Activated B cell treated with CpG ODN at 0.5 μM for 24 hours (primary cell): Measurements from ENCODE around the gene PHF13. TPM values are rescaled to one million over a fixed set of nuclear protein-coding genes. Genes with fewer than 3 reads are reported as not detected.
"Not testable (repeated sequence)": the region's sequence is repeated elsewhere in the genome, so short reads cannot be mapped to it uniquely, and the experiment has no call there.

ENCODE experiments used
- ATAC-seq: fragments of 200-7000 bp; cut with Tn5 transposase; one replicate; pipeline ENCODE4 v1.10.0; 2021; ENCODE audit warnings: low read depth, mild to moderate bottlenecking, moderate library complexity
- CTCF ChIA-PET: fragments of 350-600 bp; sonication (Branson Sonifier 250); formaldehyde crosslinking; loops from one replicate; lab custom pipeline; 2021; ENCODE audit warnings: antibody characterized with exemption; lab: Charles Lee
- POLR2A ChIA-PET: fragments of 350-600 bp; sonication (Branson Sonifier 250); formaldehyde crosslinking; loops from one replicate; lab custom pipeline; 2021; ENCODE audit warnings: antibody characterized with exemption; lab: Charles Lee
- DNase-seq: peaks from one replicate; pipeline ENCODE4 v3.0.0; 2022
- H3K27ac Mint-ChIP-seq: one replicate; pipeline ENCODE4 v1.8.0; 2020; ENCODE audit warnings: mixed read lengths
- H3K27me3 Mint-ChIP-seq: one replicate; pipeline ENCODE4 v1.8.0; 2021; ENCODE audit warnings: mixed read lengths
- H3K36me3 Mint-ChIP-seq: one replicate; pipeline ENCODE4 v1.8.0; 2021; ENCODE audit warnings: low read depth, mixed read lengths
- H3K4me1 Mint-ChIP-seq: one replicate; pipeline ENCODE4 v1.8.0; 2021; ENCODE audit warnings: mixed read lengths
- H3K4me3 Mint-ChIP-seq: one replicate; pipeline ENCODE4 v1.8.0; 2020; ENCODE audit warnings: mild to moderate bottlenecking, mixed read lengths
- H3K9me3 Mint-ChIP-seq: one replicate; pipeline ENCODE4 v1.8.0; 2020; ENCODE audit warnings: mixed read lengths
- intact Hi-C: fragments of 100-400 bp; cut with micrococcal nuclease; formaldehyde crosslinking; loops from one replicate; pipeline ENCODE4 v1.15.1; 2024
- total RNA-seq: library from RNA; stranded (reverse); gene quantifications from 2 replicates; pipeline ENCODE4 v1.2.3, GENCODE V29; 2022
- TF ChIP-seq, protein P1 (sequence below): fragments of 200-600 bp; IDR thresholded peaks from one replicate; pipeline ENCODE4 v1.8.0; 2022; ENCODE audit warnings: antibody characterized with exemption, mild to moderate bottlenecking

PHF13 gene
- total RNA-seq, 1 donor from 2014 or later, result 6.1 TPM

DNA sequence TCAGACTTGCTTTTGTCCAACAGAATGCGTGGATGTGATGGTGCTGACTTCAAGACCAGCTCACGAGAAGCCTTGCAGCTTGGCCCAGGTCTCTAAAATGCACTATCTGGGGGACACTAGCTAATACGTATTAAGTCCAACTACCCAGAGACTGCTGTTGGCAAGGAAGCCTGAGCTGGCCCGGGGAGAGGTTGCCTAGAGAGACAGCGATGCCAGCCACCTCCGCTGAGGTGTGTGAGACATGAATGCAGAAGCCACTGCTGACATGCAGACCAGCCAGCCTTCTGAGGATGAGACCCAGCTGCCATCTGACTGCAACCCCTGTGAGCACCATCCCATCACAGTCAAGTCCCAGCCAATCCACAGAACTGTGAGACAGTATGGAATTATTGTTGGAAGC, 43.6 kb downstream of the PHF13 start:
- no peak for DNase-seq
- ChIA-PET CTCF (interaction anchor here (0.6 to 0.7 kb wide), 2 partner anchors 10 to 27 kb away, joined by 3 read pairs; no protein-coding TSS in a partner anchor), POLR2A (no interaction called here)
- Mint-ChIP-seq H3K27ac (no peak overlapping the region), H3K4me1 (no peaks in the 10 kb centered on the region), H3K27me3 (no peaks in the 10 kb centered on the region), H3K9me3 (no peaks in the 10 kb centered on the region), H3K4me3 (no peak overlapping the region), H3K36me3 (peaks cover 43% of the 10 kb centered on the region)
- ATAC-seq, result no peak
- TF ChIP-seq, protein P1, sequence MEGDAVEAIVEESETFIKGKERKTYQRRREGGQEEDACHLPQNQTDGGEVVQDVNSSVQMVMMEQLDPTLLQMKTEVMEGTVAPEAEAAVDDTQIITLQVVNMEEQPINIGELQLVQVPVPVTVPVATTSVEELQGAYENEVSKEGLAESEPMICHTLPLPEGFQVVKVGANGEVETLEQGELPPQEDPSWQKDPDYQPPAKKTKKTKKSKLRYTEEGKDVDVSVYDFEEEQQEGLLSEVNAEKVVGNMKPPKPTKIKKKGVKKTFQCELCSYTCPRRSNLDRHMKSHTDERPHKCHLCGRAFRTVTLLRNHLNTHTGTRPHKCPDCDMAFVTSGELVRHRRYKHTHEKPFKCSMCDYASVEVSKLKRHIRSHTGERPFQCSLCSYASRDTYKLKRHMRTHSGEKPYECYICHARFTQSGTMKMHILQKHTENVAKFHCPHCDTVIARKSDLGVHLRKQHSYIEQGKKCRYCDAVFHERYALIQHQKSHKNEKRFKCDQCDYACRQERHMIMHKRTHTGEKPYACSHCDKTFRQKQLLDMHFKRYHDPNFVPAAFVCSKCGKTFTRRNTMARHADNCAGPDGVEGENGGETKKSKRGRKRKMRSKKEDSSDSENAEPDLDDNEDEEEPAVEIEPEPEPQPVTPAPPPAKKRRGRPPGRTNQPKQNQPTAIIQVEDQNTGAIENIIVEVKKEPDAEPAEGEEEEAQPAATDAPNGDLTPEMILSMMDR, result no peak
- intact Hi-C loops, result no loop called here

DNA sequence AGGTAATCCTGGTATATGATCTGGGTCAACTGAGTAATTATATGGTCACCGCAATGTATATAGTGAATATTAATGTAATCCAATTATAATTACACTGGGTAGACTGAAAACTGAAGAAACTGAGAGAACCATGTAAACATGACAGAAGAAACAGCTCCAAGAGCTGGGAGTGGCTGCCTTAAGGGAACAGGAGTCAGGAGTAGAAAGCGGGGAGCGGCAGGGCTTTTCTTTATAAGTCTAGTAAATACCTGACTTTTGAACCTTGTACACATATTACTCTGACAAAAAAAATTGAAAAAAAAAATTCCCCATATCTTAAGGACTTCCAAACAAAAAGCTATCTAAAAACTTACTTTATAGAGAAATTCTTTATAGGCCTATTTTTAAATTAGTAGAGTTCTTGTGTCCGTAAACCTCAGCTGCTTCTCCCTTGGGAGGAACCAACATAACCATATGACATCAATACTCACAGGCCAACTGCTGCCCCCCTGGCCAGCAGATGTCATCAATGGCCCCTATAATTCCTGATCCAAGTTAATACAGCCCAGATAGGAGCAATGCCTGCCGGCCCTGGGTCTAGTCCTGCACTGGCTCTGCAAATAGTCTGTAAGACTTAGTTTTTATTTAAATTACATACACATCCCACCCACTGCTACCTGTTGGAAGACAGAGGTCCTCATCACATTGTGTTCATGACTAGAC, 45.0 kb downstream of the PHF13 start:
- POLR2A ChIA-PET, result interaction anchor here (0.7 kb wide), 1 partner anchor 15 kb away, joined by 4 read pairs; no protein-coding TSS in a partner anchor
- no peak overlapping the region for H3K4me3 Mint-ChIP-seq
- no peaks in the 10 kb centered on the region for H3K4me1 Mint-ChIP-seq
- peaks cover 40% of the 10 kb centered on the region for H3K36me3 Mint-ChIP-seq
- DNase-seq (no peak), ATAC-seq (no peak)
- H3K27me3 Mint-ChIP-seq, result no peaks in the 10 kb centered on the region
- no peak overlapping the region for H3K27ac Mint-ChIP-seq
- CTCF ChIA-PET, result interaction anchor here (1.3 kb wide), 1 partner anchor 12 kb away, joined by 3 read pairs; no protein-coding TSS in a partner anchor
- intact Hi-C loops, result no loop called here
- no peaks in the 10 kb centered on the region for H3K9me3 Mint-ChIP-seq
- TF ChIP-seq, protein P1, result no peak

DNA sequence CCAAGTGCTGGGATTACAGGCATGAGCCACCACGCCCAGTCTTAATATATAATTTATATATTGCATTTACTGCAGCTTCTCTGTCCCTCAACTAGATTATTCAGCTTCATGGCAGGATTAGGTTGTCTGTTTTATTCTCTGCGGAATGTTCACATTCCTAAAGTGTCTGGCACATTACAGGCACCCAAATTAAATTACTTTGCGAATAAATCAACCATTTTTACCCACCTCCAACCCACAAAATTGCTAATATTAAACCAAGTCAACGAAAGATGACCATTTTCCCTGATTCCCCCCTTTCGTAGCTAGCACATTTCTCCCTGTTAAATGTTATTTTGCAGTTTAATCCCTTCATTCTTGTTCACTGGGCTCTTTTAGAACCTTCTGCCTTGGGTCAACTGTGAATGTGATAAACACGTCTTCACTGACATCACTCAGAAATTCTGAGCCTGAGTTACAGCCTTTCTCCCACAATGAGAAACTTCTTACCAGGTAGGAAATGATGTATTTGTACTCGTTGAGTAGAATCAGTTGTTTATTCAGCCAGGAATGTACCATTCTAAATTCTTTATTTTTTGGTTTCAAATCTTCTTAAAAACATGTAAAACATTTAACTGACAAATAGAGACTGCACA, 47.0 kb downstream of the PHF13 start:
- no peak for DNase-seq
- ChIA-PET CTCF (no interaction called here), POLR2A (no interaction called here)
- intact Hi-C loops, result no loop called here
- H3K27ac Mint-ChIP-seq, result no peak overlapping the region
- TF ChIP-seq, protein P1, result no peak
- H3K4me3 Mint-ChIP-seq, result no peak overlapping the region
- no peaks in the 10 kb centered on the region for H3K9me3 Mint-ChIP-seq
- H3K4me1 Mint-ChIP-seq, result no peaks in the 10 kb centered on the region
- ATAC-seq, result no peak
- no peaks in the 10 kb centered on the region for H3K27me3 Mint-ChIP-seq
- H3K36me3 Mint-ChIP-seq, result peaks cover 41% of the 10 kb centered on the region

DNA sequence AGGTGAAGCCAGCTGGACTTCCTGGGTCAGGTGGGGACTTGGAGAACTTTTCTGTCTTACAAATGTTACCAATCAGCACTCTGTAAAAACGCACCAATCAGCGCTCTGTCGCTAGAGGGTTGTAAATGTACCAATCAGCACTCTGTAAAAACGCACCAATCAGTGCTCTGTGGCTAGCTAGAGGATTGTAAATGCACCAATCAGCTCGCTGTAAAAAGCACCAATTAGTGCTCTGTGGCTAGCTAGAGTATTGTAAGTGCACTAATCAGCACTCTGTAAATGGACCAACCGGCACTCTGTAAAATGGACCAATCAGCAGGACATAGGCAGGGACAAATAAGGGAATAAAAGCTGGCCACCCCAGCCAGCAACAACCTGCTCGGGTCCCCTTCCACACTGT, 48.9 kb downstream of the PHF13 start:
- ATAC-seq, POLR2A ChIA-PET, H3K9me3 Mint-ChIP-seq, H3K4me3 Mint-ChIP-seq, CTCF ChIA-PET, DNase-seq, H3K4me1 Mint-ChIP-seq, intact Hi-C loops, H3K27ac Mint-ChIP-seq, H3K27me3 Mint-ChIP-seq: not testable (repeated sequence)
- peaks cover 56% of the 10 kb centered on the region for H3K36me3 Mint-ChIP-seq

DNA sequence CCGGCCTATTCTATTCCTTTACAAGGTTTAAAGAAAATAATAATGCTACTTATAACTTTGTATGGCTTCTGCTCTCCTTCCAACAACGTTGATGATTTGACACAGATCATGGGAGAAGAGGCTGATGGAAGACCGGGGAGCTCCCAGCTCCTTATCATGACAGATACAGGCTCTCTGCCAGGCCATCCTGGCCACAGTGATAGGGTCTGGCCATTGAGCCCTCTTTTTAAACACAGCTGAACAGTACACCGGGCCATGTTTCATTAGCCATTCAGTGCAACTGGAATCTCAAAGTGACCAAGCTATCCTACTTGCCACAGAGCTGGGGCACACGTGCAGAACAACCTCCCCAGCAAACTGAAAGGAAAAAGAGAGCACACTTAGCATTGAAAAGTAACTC, 53.2 kb downstream of the PHF13 start:
- no peak for ATAC-seq

More for the DNA sequence above, 53.2 kb downstream of the PHF13 start:
- Mint-ChIP-seq H3K27me3 (no peaks in the 10 kb centered on the region), H3K9me3 (no peaks in the 10 kb centered on the region), H3K27ac (no peak overlapping the region), H3K4me3 (no peak overlapping the region), H3K4me1 (no peaks in the 10 kb centered on the region), H3K36me3 (peaks cover 57% of the 10 kb centered on the region)
- TF ChIP-seq, protein P1, result no peak
- CTCF ChIA-PET, result interaction anchor here (1.6 kb wide), 1 partner anchor 11 kb away, joined by 4 read pairs; no protein-coding TSS in a partner anchor
- POLR2A ChIA-PET, result no interaction called here
- no peak for DNase-seq
- intact Hi-C loops, result no loop called here
